Breast epithelium (tissue), 4 donors: ENCODE data around the gene NRP1. TPM values are rescaled to one million over a fixed set of nuclear protein-coding genes. Genes with fewer than 3 reads are reported as not detected.

Experiments
- DNase-seq, 2 donors: peaks; one replicate each; pipeline ENCODE4 v3.0.0-alpha.2; 2019; ENCODE audit warnings: low spot score in 2 of 2
- H3K27ac ChIP-seq, 2 donors: fragments of 200-600 bp; sonication (generic) in 1 of 2; one replicate each; pipeline ENCODE4 v1.5.1; 2016 to 2019; ENCODE audit warnings: mild to moderate bottlenecking in 1 of 2
- H3K27me3 ChIP-seq, 2 donors: fragments of 200-600 bp; sonication (generic) in 1 of 2; one replicate each; pipeline versions ENCODE4 v1.5.1 to v1.6.0; 2017 to 2019; ENCODE audit warnings: control low read depth in 1 of 2, mild to moderate bottlenecking in 1 of 2
- H3K36me3 ChIP-seq: fragments of 200-600 bp; one replicate; pipeline ENCODE4 v1.5.1; 2019
- H3K4me1 ChIP-seq, 2 donors: fragments of 200-600 bp; sonication (generic); one replicate each; pipeline ENCODE4 v1.5.1; 2016 to 2019; ENCODE audit warnings: control low read depth in 1 of 2
- H3K4me3 ChIP-seq, 3 donors: fragments of 200-600 bp; sonication (generic); 1 replicate in 2 of 3; 2 replicates in 1 of 3; pipeline ENCODE4 v1.5.1; 2016 to 2019; ENCODE audit warnings: mild to moderate bottlenecking in 3 of 3, moderate library complexity in 2 of 3
- H3K9me3 ChIP-seq, 2 donors: fragments of 200-600 bp; sonication (generic) in 1 of 2; one replicate each; pipeline ENCODE4 v1.5.1; 2016 to 2019; ENCODE audit warnings: control low read depth in 1 of 2
- CTCF ChIP-seq, 3 donors: fragments of 450-650 bp; IDR thresholded peaks; one replicate each; pipeline ENCODE4 v1.5.1; 2016 to 2017; ENCODE audit warnings: antibody characterized with exemption in 3 of 3, mild to moderate bottlenecking in 3 of 3, moderate library complexity in 3 of 3
- POLR2A ChIP-seq: fragments of 450-650 bp; IDR thresholded peaks from one replicate; pipeline ENCODE4 v1.6.1; 2016; ENCODE audit warnings: antibody characterized with exemption, mild to moderate bottlenecking, moderate library complexity
- POLR2AphosphoS5 ChIP-seq, 3 donors: sonication (generic); formaldehyde crosslinking; IDR thresholded peaks; one replicate each; pipeline ENCODE4 v1.6.1; 2017; ENCODE audit warnings: antibody characterized with exemption in 3 of 3
- intact Hi-C: fragments of 100-400 bp; cut with DNase I; formaldehyde crosslinking; loops from one replicate; pipeline ENCODE4 v1.15.1; 2023; ENCODE audit warnings: low total_unique reads
- total RNA-seq, 3 donors: library from RNA; depleted of rRNA; stranded (reverse); fragments of >200 nt; gene quantifications; one replicate each; pipeline ENCODE4 v1.1.0, GENCODE V29; 2016

NRP1 gene
- total RNA-seq, 3 donors from 2014 or later: 50.8 to 76.0 (median 74.7) TPM

- intact Hi-C loops: no loop called here
- no peaks in the 10 kb centered on the region for H3K27me3 ChIP-seq
- H3K36me3 ChIP-seq: no peaks in the 10 kb centered on the region
- H3K9me3 ChIP-seq: no peaks in the 10 kb centered on the region
- TF ChIP-seq POLR2A (no peak), CTCF (IDR thresholded peaks at IDR 0.05) (no peak), POLR2AphosphoS5 (IDR thresholded peaks at IDR 0.05) (no peak)
- no peak overlapping the region for H3K4me3 ChIP-seq
- DNase-seq: no peak
- H3K4me1 ChIP-seq: peaks cover 0 to 9% of the 10 kb centered on the region in 2 donors
- H3K27ac ChIP-seq: no peak overlapping the region
Measured at GRCh38 chr10:33328253-33328652, 6.2 kb downstream of the NRP1 start.

- intact Hi-C loops: no loop called here
- Histone ChIP-seq H3K4me1 (peaks cover 0 to 9% of the 10 kb centered on the region in 2 donors), H3K36me3 (no peaks in the 10 kb centered on the region), H3K4me3 (no peak overlapping the region), H3K27me3 (no peaks in the 10 kb centered on the region), H3K9me3 (no peaks in the 10 kb centered on the region), H3K27ac (no peak overlapping the region)
- DNase-seq: no peak
- TF ChIP-seq POLR2A: no peak
- TF ChIP-seq POLR2AphosphoS5 (IDR thresholded peaks at IDR 0.05): no peak
- no peak for TF ChIP-seq CTCF (IDR thresholded peaks at IDR 0.05)
Measured at GRCh38 chr10:33327751-33328150, 6.7 kb downstream of the NRP1 start.

- no peak for DNase-seq
Measured at GRCh38 chr10:33326933-33327332, 7.5 kb downstream of the NRP1 start.

GRCh38 chr10:33325929-33326328 lies 8.5 kb downstream of the NRP1 start:
- Histone ChIP-seq H3K9me3 (no peaks in the 10 kb centered on the region), H3K27me3 (no peaks in the 10 kb centered on the region), H3K4me1 (peaks cover 0 to 9% of the 10 kb centered on the region in 2 donors), H3K36me3 (no peaks in the 10 kb centered on the region), H3K4me3 (no peak overlapping the region), H3K27ac (no peak overlapping the region)
- no peak for DNase-seq
- TF ChIP-seq POLR2AphosphoS5 (IDR thresholded peaks at IDR 0.05): no peak
- no peak for TF ChIP-seq CTCF (IDR thresholded peaks at IDR 0.05)
- no peak for TF ChIP-seq POLR2A
- intact Hi-C loops: no loop called here

More at GRCh38 chr10:33326933-33327332, 7.5 kb downstream of the NRP1 start:
- no peak overlapping the region for H3K27ac ChIP-seq
- H3K36me3 ChIP-seq: no peaks in the 10 kb centered on the region
- H3K27me3 ChIP-seq: no peaks in the 10 kb centered on the region
- H3K4me3 ChIP-seq: no peak overlapping the region
- H3K9me3 ChIP-seq: no peaks in the 10 kb centered on the region
- peaks cover 0 to 9% of the 10 kb centered on the region in 2 donors for H3K4me1 ChIP-seq
- intact Hi-C loops: no loop called here
- TF ChIP-seq POLR2AphosphoS5 (IDR thresholded peaks at IDR 0.05) (no peak), CTCF (IDR thresholded peaks at IDR 0.05) (no peak), POLR2A (no peak)

GRCh38 chr10:33323721-33324120 lies 10.7 kb downstream of the NRP1 start:
- intact Hi-C loops: loop anchor here (5.0 kb wide), 1 partner anchor 1209 kb away; no protein-coding TSS in a partner anchor
- TF ChIP-seq CTCF (IDR thresholded peaks at IDR 0.05): no peak
- TF ChIP-seq POLR2A: no peak
- TF ChIP-seq POLR2AphosphoS5 (IDR thresholded peaks at IDR 0.05): no peak

More at GRCh38 chr10:33323721-33324120, 10.7 kb downstream of the NRP1 start:
- Histone ChIP-seq H3K27me3 (no peaks in the 10 kb centered on the region), H3K9me3 (no peaks in the 10 kb centered on the region), H3K4me1 (peaks cover 0 to 9% of the 10 kb centered on the region in 2 donors), H3K4me3 (no peak overlapping the region), H3K27ac (no peak overlapping the region), H3K36me3 (no peaks in the 10 kb centered on the region)
- no peak for DNase-seq
